Cardiac fibroblast (primary cell): ENCODE data around the gene ATXN7L1.
A peak's percentile ranks its signal among the peaks of the same experiment; 100 is the strongest.
"Not testable (repeated sequence)": the region's sequence is repeated elsewhere in the genome, so short reads cannot be mapped to it uniquely, and the experiment has no call there.

Source experiments
- DNase-seq, 2 donors: peaks; one replicate each; pipeline versions ENCODE4 v3.0.0 to v3.0.0-alpha.2; 2010; ENCODE audit warnings: low read depth in 2 of 2
- H3K4me3 ChIP-seq, 2 donors: replicated peaks in 1 of 2; 1 replicate in 1 of 2; 2 replicates in 1 of 2; pipeline ENCODE4 v1.5.1; 2011; ENCODE audit warnings: low read depth in 2 of 2, low read length in 2 of 2, mild to moderate bottlenecking in 2 of 2, moderate library complexity in 1 of 2
- TF ChIP-seq, protein P1 (sequence below): IDR thresholded peaks from one replicate; pipeline ENCODE4 v1.5.1; 2011; ENCODE audit warnings: low read depth, mild to moderate bottlenecking, low read length, inconsistent platforms

The ATXN7L1 gene

DNA sequence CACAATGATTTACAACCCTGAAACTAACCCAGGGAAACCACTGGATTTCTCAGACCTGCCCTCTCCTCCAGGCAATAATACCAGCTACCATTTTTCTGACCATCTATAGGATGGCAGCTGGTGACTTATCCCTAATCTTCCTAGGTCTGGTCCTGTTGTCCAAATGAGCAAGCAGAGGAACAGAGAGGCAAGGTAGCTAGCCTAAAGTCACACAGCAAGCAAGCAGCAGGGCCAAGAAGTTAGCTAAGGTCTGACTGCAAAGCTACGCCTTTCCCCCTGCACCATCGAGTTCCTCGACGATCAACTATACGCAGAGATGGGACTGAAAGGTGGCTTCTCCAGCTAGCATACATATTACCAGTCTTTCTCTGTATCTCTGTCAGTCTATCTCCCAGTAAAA lies 25.3 kb downstream of the ATXN7L1 start:
- no peak for DNase-seq
- TF ChIP-seq, protein P1, sequence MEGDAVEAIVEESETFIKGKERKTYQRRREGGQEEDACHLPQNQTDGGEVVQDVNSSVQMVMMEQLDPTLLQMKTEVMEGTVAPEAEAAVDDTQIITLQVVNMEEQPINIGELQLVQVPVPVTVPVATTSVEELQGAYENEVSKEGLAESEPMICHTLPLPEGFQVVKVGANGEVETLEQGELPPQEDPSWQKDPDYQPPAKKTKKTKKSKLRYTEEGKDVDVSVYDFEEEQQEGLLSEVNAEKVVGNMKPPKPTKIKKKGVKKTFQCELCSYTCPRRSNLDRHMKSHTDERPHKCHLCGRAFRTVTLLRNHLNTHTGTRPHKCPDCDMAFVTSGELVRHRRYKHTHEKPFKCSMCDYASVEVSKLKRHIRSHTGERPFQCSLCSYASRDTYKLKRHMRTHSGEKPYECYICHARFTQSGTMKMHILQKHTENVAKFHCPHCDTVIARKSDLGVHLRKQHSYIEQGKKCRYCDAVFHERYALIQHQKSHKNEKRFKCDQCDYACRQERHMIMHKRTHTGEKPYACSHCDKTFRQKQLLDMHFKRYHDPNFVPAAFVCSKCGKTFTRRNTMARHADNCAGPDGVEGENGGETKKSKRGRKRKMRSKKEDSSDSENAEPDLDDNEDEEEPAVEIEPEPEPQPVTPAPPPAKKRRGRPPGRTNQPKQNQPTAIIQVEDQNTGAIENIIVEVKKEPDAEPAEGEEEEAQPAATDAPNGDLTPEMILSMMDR, result no peak
- H3K4me3 ChIP-seq, result no peak overlapping the region

- peak in 1 of 2 donors; percentile 70 for DNase-seq
- TF ChIP-seq, protein P1, result no peak
- H3K4me3 ChIP-seq, result no peak overlapping the region
These were observed 27.1 kb downstream of the ATXN7L1 start for GRCh38 chr7:105849122-105849855.

- TF ChIP-seq, protein P1, result no peak
- H3K4me3 ChIP-seq, result no peak overlapping the region
- DNase-seq, result no peak
These were observed 30.0 kb downstream of the ATXN7L1 start for GRCh38 chr7:105846404-105846803.

DNA sequence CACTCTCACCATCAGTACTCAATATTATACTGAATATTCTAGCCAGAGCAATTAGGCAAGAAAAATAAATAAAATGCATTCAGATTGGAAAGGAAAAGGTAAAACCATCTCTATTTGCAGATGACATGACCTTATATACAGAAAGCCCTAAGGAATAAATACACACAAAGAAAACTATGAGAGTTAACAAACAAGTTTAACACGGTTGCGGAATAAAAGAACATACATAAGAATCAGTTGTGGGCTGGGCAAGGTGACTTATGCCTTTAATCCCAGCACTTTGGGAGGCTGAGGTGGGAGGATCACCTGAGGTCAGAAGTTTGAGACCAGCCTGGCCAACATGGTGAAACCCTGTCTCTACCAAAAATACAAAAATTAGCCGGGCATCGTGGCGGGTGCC lies 31.7 kb downstream of the ATXN7L1 start:
- not testable (repeated sequence) for DNase-seq

GRCh38 chr7:105841866-105842265 lies 34.5 kb downstream of the ATXN7L1 start:
- DNase-seq, result no peak
- TF ChIP-seq, protein P1, result no peak
- H3K4me3 ChIP-seq, result no peak overlapping the region

More for the DNA sequence above, 31.7 kb downstream of the ATXN7L1 start:
- not testable (repeated sequence) for H3K4me3 ChIP-seq

DNA sequence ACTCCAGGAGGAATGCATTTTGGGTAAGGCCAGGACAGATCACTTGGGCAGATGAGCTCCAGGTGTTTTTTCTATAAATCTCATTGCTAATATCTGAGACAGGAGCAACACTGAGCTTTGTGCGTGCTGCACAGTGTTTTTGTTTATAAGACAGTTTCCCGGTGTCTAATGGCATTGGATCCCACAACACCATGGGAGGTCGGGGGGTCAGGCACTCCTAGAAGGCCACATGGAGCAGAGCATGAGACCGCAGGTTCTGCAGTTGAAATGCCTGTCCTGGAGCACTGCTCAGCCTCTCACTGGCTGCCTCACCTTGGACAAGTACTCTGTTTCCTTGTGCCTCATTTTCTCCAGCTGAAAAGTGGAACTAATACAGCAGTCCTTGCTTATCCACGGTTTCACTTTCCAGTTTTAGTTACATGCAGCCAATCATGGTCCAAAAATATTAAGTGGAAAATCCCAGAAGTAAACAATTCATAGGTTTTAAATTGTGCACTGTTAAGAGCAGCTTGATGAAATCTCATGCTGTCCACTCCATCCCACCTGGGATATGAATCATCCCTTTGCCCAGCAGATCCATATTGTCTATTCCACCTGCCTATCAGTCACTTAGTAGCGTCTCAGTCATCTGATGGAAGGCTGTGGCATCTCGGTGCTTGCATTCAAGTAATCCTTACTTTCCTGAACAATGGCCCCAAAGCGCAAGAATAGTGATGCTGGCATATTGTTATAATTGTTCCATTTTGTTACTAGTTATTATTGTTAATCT lies 35.2 kb downstream of the ATXN7L1 start:
- no peak for DNase-seq
- TF ChIP-seq, protein P1, result no peak
- H3K4me3 ChIP-seq, result no peak overlapping the region

- DNase-seq, result no peak
- TF ChIP-seq, protein P1, result no peak
- no peak overlapping the region for H3K4me3 ChIP-seq
These were observed 37.1 kb downstream of the ATXN7L1 start for GRCh38 chr7:105839266-105839665.
